Measurements from ENCODE around the gene PRR19.
A peak's percentile ranks its signal among the peaks of the same experiment; 100 is the strongest.

DNA sequence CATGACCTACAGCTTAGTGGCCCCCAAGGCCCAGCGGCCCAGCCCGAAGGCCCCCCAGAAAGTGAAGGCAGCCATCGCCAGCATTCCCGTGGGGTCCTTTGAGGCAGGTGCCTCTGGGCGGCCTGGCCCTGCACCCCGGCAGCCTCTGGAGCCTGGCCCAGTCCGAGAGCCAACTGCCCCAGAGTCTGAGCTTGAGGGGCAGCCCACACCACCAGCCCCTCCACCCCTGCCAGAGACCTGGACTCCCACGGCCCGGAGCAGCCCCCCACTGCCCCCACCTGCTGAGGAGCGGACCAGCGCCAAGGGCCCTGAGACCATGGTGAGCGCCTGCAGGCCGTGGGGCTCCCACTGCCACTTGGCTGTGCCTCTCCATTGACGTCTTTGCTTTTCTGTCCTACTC, 9.0 kb upstream of the PRR19 start:
- TF ChIP-seq CTCF (IDR thresholded peaks at IDR 0.05 in 8 of 11, conservative IDR thresholded peaks at IDR 0.05 in 3 of 11): no peak
- TF ChIP-seq POLR2A (IDR thresholded peaks at IDR 0.05): no peak
- peak in 1 of 3 donors; percentile 4 for TF ChIP-seq POLR2AphosphoS5 (IDR thresholded peaks at IDR 0.05)
